K562 treated with DMSO at 1 percent for 24 hours (cell line): Measurements from ENCODE around the gene GPR141. TPM values are rescaled to one million over a fixed set of nuclear protein-coding genes. Genes with fewer than 3 reads are reported as not detected.

Source experiments
- total RNA-seq: library from RNA; unstranded; fragments of 300-600 nt; gene quantifications from 2 replicates; pipeline ENCODE4 v1.2.3, GENCODE V29; 2022; ENCODE audit warnings: low read depth; ENCODE audit not compliant: insufficient read depth

The GPR141 gene, protein sequence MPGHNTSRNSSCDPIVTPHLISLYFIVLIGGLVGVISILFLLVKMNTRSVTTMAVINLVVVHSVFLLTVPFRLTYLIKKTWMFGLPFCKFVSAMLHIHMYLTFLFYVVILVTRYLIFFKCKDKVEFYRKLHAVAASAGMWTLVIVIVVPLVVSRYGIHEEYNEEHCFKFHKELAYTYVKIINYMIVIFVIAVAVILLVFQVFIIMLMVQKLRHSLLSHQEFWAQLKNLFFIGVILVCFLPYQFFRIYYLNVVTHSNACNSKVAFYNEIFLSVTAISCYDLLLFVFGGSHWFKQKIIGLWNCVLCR
- total RNA-seq: not detected in 2 replicates

DNA sequence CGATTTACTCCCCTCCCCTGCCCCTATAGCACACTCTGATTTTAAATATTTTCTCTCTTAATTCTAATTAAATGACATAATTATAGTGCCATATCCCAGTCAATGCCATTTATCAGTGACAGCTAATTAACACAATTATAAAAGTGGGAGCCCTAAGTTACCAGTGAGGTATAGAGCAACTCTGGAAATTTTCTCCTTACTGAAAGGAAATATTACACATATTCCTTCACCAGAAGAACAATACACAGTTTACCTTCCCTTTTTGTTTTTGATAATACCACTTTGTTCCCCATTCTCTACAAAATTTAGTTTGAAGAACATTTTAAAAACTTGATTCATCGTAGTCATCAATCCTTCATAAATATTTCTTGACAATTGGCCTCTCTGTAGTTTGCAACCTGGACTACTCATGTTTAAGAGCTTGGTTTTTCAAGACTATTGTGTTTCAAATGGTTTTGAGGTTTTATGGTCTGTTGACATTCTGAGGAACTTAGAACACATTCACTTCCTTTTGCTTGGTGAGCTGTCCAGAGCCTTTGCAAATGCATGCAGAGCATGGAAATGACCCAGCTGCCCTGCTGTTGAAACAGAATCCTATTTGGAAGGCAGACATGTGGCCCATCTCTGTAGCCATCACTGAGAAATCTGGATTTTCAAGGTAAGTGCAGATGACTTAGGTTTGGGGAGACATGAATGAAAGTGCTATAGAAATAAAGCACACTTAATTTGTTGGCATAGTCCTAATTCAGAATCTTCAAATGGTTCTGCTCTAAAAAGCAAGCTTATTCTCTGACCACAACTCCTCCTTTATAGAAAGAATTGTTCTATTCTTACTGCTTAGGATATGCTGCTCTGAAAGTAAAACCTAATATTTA, at the start of gene GPR141:
TSS of gene GPR141 (plus strand) at position 521 of the 875 bp plus-strand sequence. CDS start 56,628 bp downstream, outside the sequence.

Other genes with a start within 250 kb of the GPR141 start
- 2.6 and 5.1 TPM in 2 replicates for gene ELMO1, start 234.9 kb upstream of the GPR141 start, total RNA-seq
- gene NME8, start 164.8 kb downstream of the GPR141 start, total RNA-seq: not detected in 2 replicates
- gene SFRP4, start 233.1 kb downstream of the GPR141 start, total RNA-seq: not detected in 2 replicates
- not detected in 2 replicates for gene EPDR1, start 236.9 kb downstream of the GPR141 start, total RNA-seq